OCI-LY7 (cell line): Measurements from ENCODE around the gene ASPRV1. TPM values are rescaled to one million over a fixed set of nuclear protein-coding genes. Genes with fewer than 3 reads are reported as not detected.

Experiments
- BruUV-seq: library from RNA; stranded (reverse); fragments of 400-500 nt; replicated peaks from 2 replicates; lab custom pipeline; 2021; lab: Mats Ljungman, UMichigan
- CTCF ChIA-PET: fragments of 300-600 bp; sonication (Branson Sonifier 250); formaldehyde crosslinking; loops from one replicate; lab custom pipeline; 2022; ENCODE audit warnings: antibody characterized with exemption; ENCODE audit not compliant: unreplicated experiment; lab: Charles Lee
- POLR2A ChIA-PET: fragments of 300-600 bp; sonication (Branson Sonifier 250); formaldehyde crosslinking; loops from one replicate; lab custom pipeline; 2022; ENCODE audit warnings: antibody characterized with exemption; lab: Charles Lee
- DNase-seq: peaks from one replicate; pipeline ENCODE4 v3.0.0-alpha.2; 2015; ENCODE audit warnings: low spot score
- H2AFZ ChIP-seq: fragments of 200-600 bp; sonication (generic), shearing (Covaris generic); 2 replicates; pipeline ENCODE4 v1.6.1; 2014; ENCODE audit warnings: mild to moderate bottlenecking, antibody characterized with exemption, low read length, moderate library complexity
- H3K27ac ChIP-seq: fragments of 200-600 bp; sonication (generic); 2 replicates; pipeline ENCODE4 v1.5.1; 2014; ENCODE audit warnings: mixed run types, low read depth, mild to moderate bottlenecking, moderate library complexity, low read length, inconsistent platforms; ENCODE audit not compliant: poor library complexity, severe bottlenecking
- H3K36me3 ChIP-seq: fragments of 200-600 bp; sonication (generic); 2 replicates; pipeline ENCODE4 v1.6.1; 2014; ENCODE audit warnings: mild to moderate bottlenecking, antibody characterized with exemption, low read length, moderate library complexity, mixed read lengths; ENCODE audit not compliant: insufficient read depth
- H3K4me1 ChIP-seq: fragments of 200-600 bp; sonication (generic); 2 replicates; pipeline ENCODE4 v1.5.1; 2014; ENCODE audit warnings: mild to moderate bottlenecking, low read length; ENCODE audit not compliant: insufficient read depth, poor library complexity, severe bottlenecking
- H3K4me2 ChIP-seq: fragments of 200-600 bp; sonication (generic); 2 replicates; pipeline ENCODE4 v1.6.1; 2014; ENCODE audit warnings: mild to moderate bottlenecking, low read length
- H3K4me3 ChIP-seq: fragments of 200-600 bp; sonication (generic); 2 replicates; pipeline ENCODE4 v1.5.1; 2014; ENCODE audit warnings: mild to moderate bottlenecking, low read depth, low read length; ENCODE audit not compliant: poor library complexity, severe bottlenecking
- H3K79me2 ChIP-seq: fragments of 200-600 bp; sonication (generic); 2 replicates; pipeline ENCODE4 v1.6.1; 2016; ENCODE audit warnings: low read depth, mild to moderate bottlenecking, low read length, moderate library complexity, mixed read lengths; ENCODE audit not compliant: insufficient read depth
- H3K9me2 ChIP-seq: fragments of 200-600 bp; sonication (generic); 2 replicates; pipeline ENCODE4 v1.6.1; 2016; ENCODE audit warnings: mild to moderate bottlenecking, low read length, mixed read lengths; ENCODE audit not compliant: insufficient read depth
- H3K9me3 ChIP-seq: fragments of 200-600 bp; sonication (generic); 2 replicates; pipeline ENCODE4 v1.6.1; 2014; ENCODE audit warnings: mild to moderate bottlenecking, mixed run types, low read length, mixed read lengths
- H4K20me1 ChIP-seq: fragments of 200-600 bp; sonication (generic); 2 replicates; pipeline ENCODE4 v1.6.1; 2014; ENCODE audit warnings: mild to moderate bottlenecking, antibody characterized with exemption, low read length, moderate library complexity, mixed read lengths; ENCODE audit not compliant: insufficient read depth
- CTCF ChIP-seq: fragments of 200-600 bp; sonication (generic); conservative IDR thresholded peaks from 2 replicates; pipeline ENCODE4 v1.5.1; 2014; ENCODE audit warnings: mild to moderate bottlenecking, antibody characterized with exemption, low read length, moderate library complexity, mixed read lengths
- EZH2phosphoT487 ChIP-seq: fragments of 200-600 bp; sonication (generic); IDR thresholded peaks from 2 replicates; pipeline ENCODE4 v1.6.1; 2018; ENCODE audit warnings: low read depth, borderline replicate concordance, mild to moderate bottlenecking, mixed run types, antibody characterized with exemption, low read length, moderate library complexity, mixed read lengths
- intact Hi-C: fragments of 100-400 bp; cut with micrococcal nuclease; formaldehyde crosslinking; loops from one replicate; pipeline ENCODE4 v1.10.0; 2022; ENCODE audit not compliant: unreplicated experiment
- total RNA-seq, 2 experiments: library from RNA; depleted of rRNA in 1 of 2; stranded (reverse); fragments of >200 nt in 1 of 2; shearing (Covaris generic) in 1 of 2; gene quantifications; 2 replicates each; pipeline ENCODE4 v1.2.3, GENCODE V29; 2014 to 2022

The ASPRV1 gene
- total RNA-seq, 2 experiments from 2014 or later = 1.3 to 1.4 TPM

GRCh38 chr2:69916106-69916505 lies 45.3 kb downstream of the ASPRV1 start:
- H3K4me2 ChIP-seq = peak overlapping the region; percentile 92
- intact Hi-C loops = no loop called here
- H2AFZ ChIP-seq = no peak overlapping the region; the same call in 1 of the 2 replicates
- H3K9me3 ChIP-seq = no peaks in the 10 kb centered on the region
- POLR2A ChIA-PET = interaction anchor here (1.3 kb wide), 1 partner anchor 216 kb away, joined by 3 read pairs; no protein-coding TSS in a partner anchor
- no TSS peak for BruUV-seq
- TF ChIP-seq CTCF (no peak), EZH2phosphoT487 (no peak)
- DNase-seq = no peak
- peak overlapping the region; percentile 91 for H3K4me3 ChIP-seq
- peaks cover 9% of the 10 kb centered on the region; the same call in 1 of the 2 replicates for H3K36me3 ChIP-seq
- H3K4me1 ChIP-seq = peaks cover 40% of the 10 kb centered on the region
- no peak overlapping the region for H3K27ac ChIP-seq
- CTCF ChIA-PET = no interaction called here
- no peaks in the 10 kb centered on the region for H4K20me1 ChIP-seq
- H3K79me2 ChIP-seq = no peaks in the 10 kb centered on the region
- H3K9me2 ChIP-seq = no peaks in the 10 kb centered on the region

GRCh38 chr2:69914950-69915945 lies 46.2 kb downstream of the ASPRV1 start, which contains the start of gene MXD1:
TSS of gene MXD1 (plus strand) at chr2:69915109. CDS start at chr2:69915331, 222 bp downstream.
- no peaks in the 10 kb centered on the region for H3K9me3 ChIP-seq
- CTCF ChIA-PET = interaction anchor here (0.9 to 1.5 kb wide), 2 partner anchors 22 to 191 kb away, joined by 4 to 6 read pairs; partner anchors contain the start of gene SNRNP27
- peak within 1 kb of the TSS; percentile 58 for H3K27ac ChIP-seq
- peaks cover 9% of the 10 kb centered on the region; the same call in 1 of the 2 replicates for H3K36me3 ChIP-seq
- TF ChIP-seq EZH2phosphoT487 (no peak), CTCF (no peak)
- no peaks in the 10 kb centered on the region for H3K9me2 ChIP-seq
- DNase-seq = no peak
- H3K79me2 ChIP-seq = no peaks in the 10 kb centered on the region
- intact Hi-C loops = loop anchor here (1.0 to 5.0 kb wide), 7 partner anchors 156 to 386 kb away; partner anchors contain the start of genes SNRPG and TIA1
- peak within 1 kb of the TSS; percentile 91 for H3K4me3 ChIP-seq
- BruUV-seq = no TSS peak
- peaks cover 40% of the 10 kb centered on the region for H3K4me1 ChIP-seq
- POLR2A ChIA-PET = interaction anchor here (0.6 to 3.2 kb wide), 29 partner anchors 8 to 378 kb away, joined by 3 to 19 read pairs (median 5); partner anchors contain the start of genes C2orf42, PCYOX1, SNRNP27 and SNRPG
- no peaks in the 10 kb centered on the region for H4K20me1 ChIP-seq
- H3K4me2 ChIP-seq = peak within 1 kb of the TSS; percentile 92
- peak within 1 kb of the TSS; percentile 74; the same call in 1 of the 2 replicates for H2AFZ ChIP-seq
